Measurements from ENCODE around the gene EIF2D. TPM values are rescaled to one million over a fixed set of nuclear protein-coding genes. Genes with fewer than 3 reads are reported as not detected.

Gene EIF2D
- total and polyA plus RNA-seq, 2 of the 8 experiments (the other 6 are each of a cell fraction or from before 2014, with no cell fraction given): 36.1 to 37.1 TPM

DNA sequence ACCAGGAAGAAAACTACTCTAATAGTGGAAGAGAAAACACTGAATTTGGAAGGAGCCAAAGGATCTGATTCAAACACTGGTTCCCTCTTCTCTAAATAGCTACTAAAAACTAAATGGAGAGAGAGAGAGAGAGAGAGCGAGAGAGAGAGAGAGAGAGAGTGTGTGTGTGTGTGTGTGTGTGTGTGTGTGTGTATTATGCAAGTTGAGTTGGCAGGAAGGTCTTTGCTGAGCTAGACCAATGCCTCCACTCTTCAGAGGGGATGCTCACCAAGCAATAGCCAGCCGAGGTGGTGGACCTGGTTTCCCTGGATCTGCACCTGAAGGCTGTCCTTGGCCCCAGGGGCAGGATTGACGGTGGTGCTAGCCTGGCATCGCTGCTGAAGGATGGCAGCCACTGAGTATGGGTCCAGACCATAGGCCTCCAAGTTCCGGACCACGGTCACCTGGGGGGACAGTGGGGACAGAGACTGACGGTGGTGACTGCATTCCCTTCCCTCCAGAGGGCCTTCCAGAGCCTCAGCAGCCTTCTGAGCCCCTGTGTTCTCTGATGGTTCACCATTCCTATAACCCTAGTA, 18.8 kb downstream of the EIF2D start:
- H3K79me1 ChIP-seq (ENCODE audit: low read depth, low read length): no peaks in the 10 kb centered on the region
- ChIA-PET POLR2A (ENCODE audit: partially characterized antibody) (interaction anchor here (1.1 kb wide), 1 partner anchor 10 kb away, joined by 3 read pairs; no protein-coding TSS in a partner anchor), CTCF (ENCODE audit: partially characterized antibody) (interaction anchor here (0.6 to 4.3 kb wide), 16 partner anchors 8 to 386 kb away, joined by 3 to 27 read pairs (median 9); no protein-coding TSS in a partner anchor)
- no peak overlapping the region for H3K4me3 ChIP-seq (ENCODE audit: extremely low read depth in 1 of 4, insufficient read depth in 2 of 4, low read depth in 3 of 4, low read length in 4 of 4)
- no peak overlapping the region for H2BK5ac ChIP-seq (ENCODE audit: low read depth, low read length)
- no peak overlapping the region for H4K5ac ChIP-seq (ENCODE audit: insufficient read length, low read depth, low read length)
- DNase-seq (ENCODE audit: low read depth in 1 of 2, low spot score in 2 of 2) (no peak), FAIRE-seq (no peak)
- H3K56ac ChIP-seq (replicated peaks; ENCODE audit: insufficient read length, low read depth, low read length): no peak overlapping the region
- H3K9me3 ChIP-seq (ENCODE audit: insufficient read depth in 2 of 2, low read depth in 1 of 2, low read length in 1 of 2): no peaks in the 10 kb centered on the region
- 87% methylated on average over 6 of the region's 7 CpGs; no CpG with 5 or more reads in 1 of the 2 experiments for WGBS, 2 experiments (ENCODE audit: extremely low coverage in 1 of 2, insufficient coverage in 1 of 2, insufficient read length in 1 of 2, insufficient replicate concordance in 2 of 2, low coverage in 1 of 2, low lambda C conversion rate in 2 of 2, missing lambda C conversion rate in 1 of 2)
- H4K8ac ChIP-seq (ENCODE audit: extremely low read depth, insufficient read depth, low read length): no peak overlapping the region
- H2BK15ac ChIP-seq (ENCODE audit: low read length): no peak overlapping the region
- no peak overlapping the region for H3K14ac ChIP-seq (ENCODE audit: insufficient read length)
- no peak overlapping the region for H2BK12ac ChIP-seq (ENCODE audit: low read depth, low read length)
- H3K27me3 ChIP-seq (replicated peaks in 1 of 4; ENCODE audit: control insufficient read depth in 3 of 4, extremely low read depth in 1 of 4, insufficient read depth in 3 of 4, low read length in 3 of 4): no peaks in the 10 kb centered on the region
- no peaks in the 10 kb centered on the region for H4K20me1 ChIP-seq (replicated peaks in 1 of 2; ENCODE audit: control insufficient read depth in 1 of 2, insufficient read depth in 2 of 2, low read length in 2 of 2)
- H3K23me2 ChIP-seq (ENCODE audit: low read depth, low read length): no peaks in the 10 kb centered on the region
- no peak overlapping the region for H3K18ac ChIP-seq (ENCODE audit: extremely low read depth, low read length)
- H3K36me3 ChIP-seq (ENCODE audit: control insufficient read depth in 2 of 4, insufficient read depth in 4 of 4, low read length in 3 of 4): peaks cover 6 to 25% (median 17%) of the 10 kb centered on the region in 4 experiments
- H2AFZ ChIP-seq (ENCODE audit: low read length): no peak overlapping the region
- no peak overlapping the region for H2BK20ac ChIP-seq (ENCODE audit: low read length)
- no peak overlapping the region for H3K9ac ChIP-seq (replicated peaks in 1 of 4; ENCODE audit: extremely low read depth in 1 of 4, low read depth in 3 of 4, low read length in 3 of 4)
- H3K79me2 ChIP-seq (ENCODE audit: control insufficient read depth in 1 of 2, insufficient read depth in 2 of 2, low read length in 2 of 2): no peaks in the 10 kb centered on the region
- no peak overlapping the region for H3K4me2 ChIP-seq (ENCODE audit: insufficient read depth in 1 of 2, low read depth in 2 of 2, low read length in 2 of 2)
- H3K4ac ChIP-seq (replicated peaks; ENCODE audit: insufficient read length, low read depth, low read length): no peak overlapping the region
- no peak overlapping the region for H2BK120ac ChIP-seq (replicated peaks; ENCODE audit: low read depth, low read length)
- no peaks in the 10 kb centered on the region for H3K4me1 ChIP-seq (replicated peaks in 1 of 4; ENCODE audit: control insufficient read depth in 3 of 4, insufficient read depth in 4 of 4, low read length in 3 of 4)
- H4K91ac ChIP-seq (replicated peaks; ENCODE audit: insufficient read length, low read length): no peak overlapping the region
- H3K27ac ChIP-seq (ENCODE audit: low read depth, low read length): no peak overlapping the region
- no peak overlapping the region for H2AK5ac ChIP-seq (ENCODE audit: low read depth, low read length)
- H3K23ac ChIP-seq (ENCODE audit: insufficient read length): no peak overlapping the region
- TF ChIP-seq SIN3A (conservative IDR thresholded peaks at IDR 0.05 in 1 of 2, IDR thresholded peaks at IDR 0.05 in 1 of 2; ENCODE audit: low read depth in 1 of 2, low read length in 2 of 2) (no peak), SIX5 (IDR thresholded peaks at IDR 0.05; ENCODE audit: low read depth, low read length) (no peak), SUZ12 (IDR thresholded peaks at IDR 0.05; ENCODE audit: low read length) (no peak), HDAC6 (IDR thresholded peaks at IDR 0.05; ENCODE audit: low read depth, low read length) (no peak), SIRT6 (IDR thresholded peaks at IDR 0.05; ENCODE audit: low read length) (no peak), FOSL1 (IDR thresholded peaks at IDR 0.05; ENCODE audit: insufficient read depth, low read depth, low read length) (no peak), SP4 (IDR thresholded peaks at IDR 0.05; ENCODE audit: low read length) (no peak), CHD1 (IDR thresholded peaks at IDR 0.05; ENCODE audit: low read depth, low read length) (no peak), TEAD4 (IDR thresholded peaks at IDR 0.05; ENCODE audit: low read depth, low read length) (no peak), BACH1 (IDR thresholded peaks at IDR 0.05; ENCODE audit: low read length) (no peak), KDM4A (IDR thresholded peaks at IDR 0.05; ENCODE audit: low read depth, low read length, severe bottlenecking) (no peak)
- TF ChIP-seq, protein P1, sequence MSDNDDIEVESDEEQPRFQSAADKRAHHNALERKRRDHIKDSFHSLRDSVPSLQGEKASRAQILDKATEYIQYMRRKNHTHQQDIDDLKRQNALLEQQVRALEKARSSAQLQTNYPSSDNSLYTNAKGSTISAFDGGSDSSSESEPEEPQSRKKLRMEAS (IDR thresholded peaks at IDR 0.05): no peak

All from H1 (cell line).